ENCODE data around the gene COL19A1.

Gene COL19A1

GRCh38 chr6:70113171-70113570 is 246.8 kb downstream of the COL19A1 start:
- Histone ChIP-seq H3K9me3 (ENCODE audit: control insufficient read depth, low read length) (no peaks in the 10 kb centered on the region), H3K27me3 (ENCODE audit: control insufficient read depth, insufficient read depth, low read length) (no peaks in the 10 kb centered on the region), H3K4me2 (ENCODE audit: low read length) (no peak overlapping the region), H3K4me3 (ENCODE audit: low read depth, low read length) (no peak overlapping the region), H3K36me3 (ENCODE audit: control insufficient read depth, insufficient read depth, low read length) (no peaks in the 10 kb centered on the region), H3K27ac (no peak overlapping the region), H2AFZ (no peak overlapping the region), H3K79me2 (no peaks in the 10 kb centered on the region), H3K9ac (no peak overlapping the region), H3K4me1 (no peaks in the 10 kb centered on the region)
- no peak for TF ChIP-seq CTCF (IDR thresholded peaks at IDR 0.05)

GRCh38 chr6:70118670-70119069 is 252.3 kb downstream of the COL19A1 start:
- no peaks in the 10 kb centered on the region for H3K4me1 ChIP-seq
- H3K4me3 ChIP-seq (ENCODE audit: low read depth, low read length): no peak overlapping the region
- no peak overlapping the region for H3K9ac ChIP-seq
- H3K27me3 ChIP-seq (ENCODE audit: control insufficient read depth, insufficient read depth, low read length): no peaks in the 10 kb centered on the region
- H3K9me3 ChIP-seq (ENCODE audit: control insufficient read depth, low read length): no peaks in the 10 kb centered on the region
- H3K27ac ChIP-seq: no peak overlapping the region
- H3K79me2 ChIP-seq: no peaks in the 10 kb centered on the region
- H3K36me3 ChIP-seq (ENCODE audit: control insufficient read depth, insufficient read depth, low read length): no peaks in the 10 kb centered on the region
- TF ChIP-seq CTCF (IDR thresholded peaks at IDR 0.05): no peak
- H2AFZ ChIP-seq: no peak overlapping the region
- H3K4me2 ChIP-seq (ENCODE audit: low read length): no peak overlapping the region

- Histone ChIP-seq H3K4me1 (no peaks in the 10 kb centered on the region), H3K36me3 (ENCODE audit: control insufficient read depth, insufficient read depth, low read length) (no peaks in the 10 kb centered on the region), H2AFZ (no peak overlapping the region), H3K9ac (no peak overlapping the region), H3K9me3 (ENCODE audit: control insufficient read depth, low read length) (no peaks in the 10 kb centered on the region), H3K4me3 (ENCODE audit: low read depth, low read length) (no peak overlapping the region), H3K27ac (no peak overlapping the region), H3K79me2 (no peaks in the 10 kb centered on the region), H3K4me2 (ENCODE audit: low read length) (no peak overlapping the region), H3K27me3 (ENCODE audit: control insufficient read depth, insufficient read depth, low read length) (no peaks in the 10 kb centered on the region)
- TF ChIP-seq CTCF (IDR thresholded peaks at IDR 0.05): no peak
Observed at GRCh38 chr6:70119218-70119835, 253.0 kb downstream of the COL19A1 start.

- Histone ChIP-seq H3K36me3 (ENCODE audit: control insufficient read depth, insufficient read depth, low read length) (no peaks in the 10 kb centered on the region), H3K9me3 (ENCODE audit: control insufficient read depth, low read length) (no peaks in the 10 kb centered on the region), H3K27me3 (ENCODE audit: control insufficient read depth, insufficient read depth, low read length) (no peaks in the 10 kb centered on the region), H3K9ac (no peak overlapping the region), H3K27ac (no peak overlapping the region), H3K4me1 (no peaks in the 10 kb centered on the region), H3K4me2 (ENCODE audit: low read length) (no peak overlapping the region), H3K4me3 (ENCODE audit: low read depth, low read length) (no peak overlapping the region), H2AFZ (no peak overlapping the region), H3K79me2 (no peaks in the 10 kb centered on the region)
- no peak for TF ChIP-seq CTCF (IDR thresholded peaks at IDR 0.05)
Observed at GRCh38 chr6:70124443-70124842, 258.1 kb downstream of the COL19A1 start.

GRCh38 chr6:70124882-70125545 is 258.7 kb downstream of the COL19A1 start:
- Histone ChIP-seq H3K4me1 (no peaks in the 10 kb centered on the region), H3K4me2 (ENCODE audit: low read length) (no peak overlapping the region), H3K79me2 (no peaks in the 10 kb centered on the region), H3K4me3 (ENCODE audit: low read depth, low read length) (no peak overlapping the region), H2AFZ (no peak overlapping the region), H3K36me3 (ENCODE audit: control insufficient read depth, insufficient read depth, low read length) (no peaks in the 10 kb centered on the region), H3K27me3 (ENCODE audit: control insufficient read depth, insufficient read depth, low read length) (no peaks in the 10 kb centered on the region), H3K9me3 (ENCODE audit: control insufficient read depth, low read length) (no peaks in the 10 kb centered on the region), H3K9ac (no peak overlapping the region), H3K27ac (no peak overlapping the region)
- no peak for TF ChIP-seq CTCF (IDR thresholded peaks at IDR 0.05)

All from parathyroid adenoma (tissue), 2 donors.